GM21528 (cell line): ENCODE measurements around the gene TNFRSF1A.

Experiments
- ATAC-seq: cut with Tn5 transposase; IDR thresholded peaks from one replicate; pipeline ENCODE4 v1.9.1; 2021; ENCODE audit warnings: mild to moderate bottlenecking, moderate library complexity; ENCODE audit not compliant: unreplicated experiment, low FRiP score

Gene TNFRSF1A

DNA sequence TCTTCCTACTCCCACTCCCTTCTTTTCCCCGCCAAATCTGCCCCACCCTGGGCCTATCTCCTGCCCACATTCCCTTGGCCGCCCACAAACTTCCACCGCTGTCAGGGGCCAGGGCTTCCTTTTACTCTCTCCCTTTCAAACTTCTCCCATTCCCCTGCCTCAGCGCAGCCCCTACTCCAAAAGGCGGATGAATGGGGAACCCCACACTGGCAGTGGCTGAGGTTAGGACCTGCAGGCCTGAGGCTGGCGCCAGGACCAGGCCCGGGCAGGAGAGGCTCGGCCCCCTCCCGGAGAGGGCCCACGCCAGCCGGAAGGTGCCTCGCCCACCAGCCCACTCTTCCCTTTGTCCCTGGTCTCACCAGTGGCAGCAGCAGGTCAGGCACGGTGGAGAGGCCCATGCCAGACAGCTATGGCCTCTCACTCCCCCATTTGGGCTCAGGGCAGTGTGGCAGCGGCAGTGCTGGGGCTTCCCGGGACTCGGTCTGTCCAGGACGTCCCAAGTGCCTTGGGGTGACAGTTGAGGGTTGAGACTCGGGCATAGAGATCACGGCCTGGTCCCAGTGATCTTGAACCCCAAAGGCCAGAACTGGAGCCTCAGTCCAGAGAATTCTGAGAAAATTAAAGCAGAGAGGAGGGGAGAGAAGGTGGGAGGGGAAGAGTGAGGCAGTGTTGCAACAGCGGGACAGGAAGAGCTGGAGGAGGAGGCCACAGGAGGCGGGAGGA, at the start of gene TNFRSF1A:
TSS of gene TNFRSF1A (minus strand) at position 660 of the 723 bp plus-strand sequence. CDS start at position 398, 262 bp downstream.
- no peak for ATAC-seq

DNA sequence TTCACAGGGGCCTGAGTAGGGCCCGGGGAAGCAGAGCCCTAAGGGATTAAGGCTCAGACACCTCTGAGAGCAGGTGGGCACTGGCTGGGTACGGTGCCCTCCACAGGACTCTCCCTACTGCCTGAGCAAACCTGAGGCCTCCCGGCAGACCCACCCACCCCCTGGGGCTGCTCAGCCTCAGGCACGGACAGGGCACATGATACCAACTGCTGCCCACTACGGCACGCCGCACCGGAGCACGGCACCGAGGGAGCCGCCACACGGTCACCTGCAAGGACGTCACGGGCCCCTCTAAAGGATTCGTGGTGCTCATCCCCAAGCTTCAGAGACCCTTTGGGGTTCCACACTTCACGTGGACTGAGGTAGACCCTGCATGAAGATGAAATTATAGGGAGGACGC, 49.1 kb upstream of the TNFRSF1A start:
- ATAC-seq, result no peak

DNA sequence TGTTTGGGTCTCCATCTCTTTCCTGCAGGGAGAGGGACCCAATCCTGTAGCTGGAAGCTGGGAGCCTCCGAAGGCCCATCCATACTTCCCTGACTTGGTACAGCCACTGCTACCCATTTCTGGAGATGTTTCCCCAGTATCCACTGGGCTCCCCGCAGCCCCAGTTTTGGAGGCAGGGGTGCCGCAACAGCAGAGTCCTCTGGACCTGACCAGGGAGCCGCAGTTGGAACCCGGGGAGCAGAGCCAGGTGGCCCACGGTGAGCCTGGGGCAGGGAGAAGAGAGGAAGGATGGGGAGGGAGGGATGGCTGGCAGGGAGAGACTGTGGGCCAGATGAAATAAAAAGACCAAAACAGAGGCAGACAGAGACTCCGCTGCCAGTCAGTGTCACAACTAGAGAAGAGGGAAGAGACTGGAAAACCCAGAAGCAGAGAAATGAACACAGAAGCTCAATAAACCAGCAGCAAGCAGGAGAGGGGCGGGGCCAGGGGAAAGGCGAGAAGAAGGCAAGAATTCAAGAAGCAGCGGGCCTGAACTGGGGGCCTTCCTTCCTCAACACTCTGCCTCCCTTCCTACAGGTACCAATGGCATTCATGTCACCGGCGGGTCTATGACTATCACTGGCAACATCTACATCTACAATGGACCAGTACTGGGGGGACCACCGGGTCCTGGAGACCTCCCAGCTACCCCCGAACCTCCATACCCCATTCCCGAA, 48.4 kb upstream of the TNFRSF1A start:
- no peak for ATAC-seq

DNA sequence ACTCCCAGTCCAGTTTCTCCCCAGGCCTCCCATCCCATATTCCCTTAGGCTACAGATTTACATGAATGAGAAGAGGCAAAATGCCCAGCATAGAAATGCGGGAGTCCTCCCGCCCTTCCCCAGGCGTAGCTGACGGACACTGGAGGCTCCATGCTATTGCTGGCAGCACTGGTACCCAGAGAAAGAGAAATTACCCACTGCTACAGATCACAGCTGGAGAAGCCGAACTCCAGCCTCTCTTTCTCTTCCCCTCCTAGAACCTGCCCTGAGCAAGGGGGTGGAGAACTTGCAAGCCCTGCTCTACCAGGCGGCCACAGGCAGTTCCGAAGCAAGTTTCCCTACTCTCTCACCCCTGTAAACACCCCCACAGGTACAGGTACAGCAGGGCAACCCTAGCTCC, 45.7 kb upstream of the TNFRSF1A start:
- no peak for ATAC-seq

DNA sequence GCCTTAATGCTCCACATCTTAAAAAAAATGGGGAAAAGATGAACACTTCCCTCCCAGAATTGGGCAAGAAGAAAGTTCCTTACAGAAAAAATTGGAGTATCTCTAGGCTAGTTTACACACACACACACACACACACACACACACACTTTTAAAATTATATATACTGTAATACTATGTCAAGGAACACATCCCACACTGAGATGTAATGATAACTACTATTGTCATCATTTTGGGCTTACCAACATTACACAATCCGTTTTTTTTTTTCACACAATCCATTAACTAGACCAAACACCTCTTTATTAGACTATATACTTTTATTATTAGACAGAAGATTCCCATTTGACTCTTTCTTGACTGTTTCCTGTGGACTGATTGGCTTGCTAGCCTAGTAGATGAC, 44.6 kb upstream of the TNFRSF1A start:
- ATAC-seq, result no peak

DNA sequence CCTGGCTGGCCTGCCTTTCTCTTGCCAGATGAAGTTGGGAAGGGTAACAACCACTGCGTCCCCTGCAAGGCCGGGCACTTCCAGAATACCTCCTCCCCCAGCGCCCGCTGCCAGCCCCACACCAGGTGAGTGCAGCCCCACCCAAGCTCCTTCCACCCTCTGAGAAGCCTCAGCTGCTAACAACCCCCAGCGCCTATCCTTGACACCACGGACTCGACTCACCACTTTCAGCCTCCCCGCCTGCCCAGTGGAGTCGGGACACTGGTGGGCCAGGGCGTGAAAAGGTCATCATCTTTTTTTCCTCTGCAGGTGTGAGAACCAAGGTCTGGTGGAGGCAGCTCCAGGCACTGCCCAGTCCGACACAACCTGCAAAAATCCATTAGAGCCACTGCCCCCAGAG, 44.2 kb upstream of the TNFRSF1A start:
- no peak for ATAC-seq

DNA sequence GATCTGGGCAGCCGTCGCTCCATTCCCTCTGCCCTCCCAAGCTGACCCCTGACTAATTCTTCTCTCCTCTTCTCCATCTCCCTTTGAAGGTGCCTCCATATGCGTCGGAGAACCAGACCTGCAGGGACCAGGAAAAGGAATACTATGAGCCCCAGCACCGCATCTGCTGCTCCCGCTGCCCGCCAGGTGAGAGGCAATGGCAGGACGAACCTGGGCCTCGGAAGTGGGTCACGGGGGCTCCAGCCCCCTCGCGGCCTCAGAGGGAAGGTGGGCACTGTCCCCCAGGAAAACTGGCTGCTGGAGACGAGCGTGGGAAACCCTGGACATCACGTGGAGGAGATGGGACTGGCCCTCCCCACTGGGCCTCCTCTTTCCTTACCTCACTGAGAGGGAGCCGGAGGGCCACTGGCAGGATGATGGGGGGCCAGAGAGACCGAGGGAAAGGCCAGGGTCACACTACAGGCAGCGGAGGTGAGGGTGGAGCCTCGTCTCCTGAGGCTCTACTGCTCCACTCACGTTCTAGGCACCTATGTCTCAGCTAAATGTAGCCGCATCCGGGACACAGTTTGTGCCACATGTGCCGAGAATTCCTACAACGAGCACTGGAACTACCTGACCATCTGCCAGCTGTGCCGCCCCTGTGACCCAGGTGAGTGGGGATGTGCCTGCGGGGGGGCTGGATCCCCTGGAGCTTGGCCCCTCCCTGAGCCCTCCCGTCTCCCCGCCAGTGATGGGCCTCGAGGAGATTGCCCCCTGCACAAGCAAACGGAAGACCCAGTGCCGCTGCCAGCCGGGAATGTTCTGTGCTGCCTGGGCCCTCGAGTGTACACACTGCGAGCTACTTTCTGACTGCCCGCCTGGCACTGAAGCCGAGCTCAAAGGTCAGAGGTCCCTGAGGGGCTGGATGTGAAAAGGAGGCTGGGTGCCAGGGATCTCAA, 42.9 kb upstream of the TNFRSF1A start:
- no peak for ATAC-seq

DNA sequence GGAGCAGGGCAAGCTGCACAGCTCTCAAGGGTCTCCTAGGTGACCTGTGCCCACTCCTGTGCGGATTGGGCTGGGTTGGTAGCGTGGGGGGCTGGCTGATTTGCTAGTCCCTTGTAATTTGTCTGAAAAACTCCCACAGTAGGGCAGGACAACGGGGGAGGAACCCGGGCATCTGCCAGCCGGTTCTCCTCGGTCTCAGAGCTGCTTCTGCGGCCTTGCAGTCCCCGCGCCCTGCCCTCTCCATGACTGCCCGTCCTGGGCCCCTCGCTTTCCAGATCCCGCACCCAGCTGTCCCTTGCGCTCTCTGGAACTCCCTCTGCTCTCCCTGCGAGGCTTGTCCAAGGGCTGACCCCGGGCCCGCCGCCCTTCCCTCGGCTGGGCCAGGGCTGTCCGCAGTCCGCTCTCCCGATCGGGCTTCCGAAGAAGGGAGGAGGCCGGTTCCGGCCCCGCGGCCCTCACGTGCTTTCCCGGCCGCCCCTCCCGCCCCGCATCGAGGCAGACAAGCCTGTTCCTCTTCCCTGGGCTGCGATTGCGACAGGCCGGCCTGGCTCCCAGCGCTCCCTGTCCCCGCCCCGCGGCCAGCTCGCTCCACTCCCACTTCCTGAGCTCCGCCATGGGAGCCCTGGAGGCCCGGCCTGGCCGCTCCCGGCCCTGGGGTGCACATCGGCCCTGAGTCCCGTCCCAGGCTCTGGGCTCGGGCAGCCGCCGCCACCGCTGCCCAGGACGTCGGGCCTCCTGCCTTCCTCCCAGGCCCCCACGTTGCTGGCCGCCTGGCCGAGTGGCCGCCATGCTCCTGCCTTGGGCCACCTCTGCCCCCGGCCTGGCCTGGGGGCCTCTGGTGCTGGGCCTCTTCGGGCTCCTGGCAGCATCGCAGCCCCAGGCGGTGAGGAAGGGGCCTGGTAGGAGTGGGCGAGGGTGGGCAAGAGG, 42.0 kb upstream of the TNFRSF1A start, which contains the start of gene LTBR:
TSS of gene LTBR (plus strand) at position 591 of the 927 bp plus-strand sequence. CDS start at position 788, 197 bp downstream.
- no peak for ATAC-seq

DNA sequence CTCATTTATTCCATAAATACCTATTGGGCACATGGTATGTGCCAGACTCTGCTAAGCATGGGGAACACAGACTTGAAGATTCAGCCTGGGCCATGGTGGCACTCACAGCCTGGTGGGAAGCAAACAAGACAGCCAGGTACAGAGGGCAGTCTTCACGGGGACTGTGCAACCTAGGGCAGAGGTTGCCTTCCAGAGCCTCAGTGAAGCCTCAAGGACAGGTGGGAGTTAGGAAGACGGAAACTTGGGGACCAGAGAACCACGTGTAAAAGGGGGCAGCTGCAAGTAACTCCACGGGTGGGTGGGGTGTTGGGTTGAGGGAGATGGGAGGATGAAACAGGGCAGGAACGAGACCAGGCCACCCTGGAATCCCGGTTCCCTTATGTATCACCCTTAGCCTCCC, 41.1 kb upstream of the TNFRSF1A start:
- no peak for ATAC-seq

DNA sequence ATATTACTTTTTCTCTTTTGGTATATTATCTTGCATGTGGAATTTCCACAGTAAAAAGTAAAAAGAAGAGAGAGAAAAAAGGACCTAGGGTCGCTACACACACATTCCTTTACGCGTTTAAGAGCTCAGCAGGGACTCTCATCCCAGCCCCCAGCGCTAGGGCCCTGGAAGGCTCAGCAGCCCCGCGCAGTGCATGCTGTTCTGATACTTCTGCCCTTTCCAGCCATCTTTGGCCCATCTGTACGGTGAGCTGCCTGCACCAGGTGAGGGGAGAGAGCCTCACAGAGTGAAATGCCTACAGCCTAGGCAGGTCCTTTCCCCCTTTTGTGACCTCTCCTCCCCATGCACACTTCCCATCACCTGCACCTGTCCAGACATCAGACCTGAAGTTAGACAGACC, 40.5 kb upstream of the TNFRSF1A start:
- no peak for ATAC-seq

DNA sequence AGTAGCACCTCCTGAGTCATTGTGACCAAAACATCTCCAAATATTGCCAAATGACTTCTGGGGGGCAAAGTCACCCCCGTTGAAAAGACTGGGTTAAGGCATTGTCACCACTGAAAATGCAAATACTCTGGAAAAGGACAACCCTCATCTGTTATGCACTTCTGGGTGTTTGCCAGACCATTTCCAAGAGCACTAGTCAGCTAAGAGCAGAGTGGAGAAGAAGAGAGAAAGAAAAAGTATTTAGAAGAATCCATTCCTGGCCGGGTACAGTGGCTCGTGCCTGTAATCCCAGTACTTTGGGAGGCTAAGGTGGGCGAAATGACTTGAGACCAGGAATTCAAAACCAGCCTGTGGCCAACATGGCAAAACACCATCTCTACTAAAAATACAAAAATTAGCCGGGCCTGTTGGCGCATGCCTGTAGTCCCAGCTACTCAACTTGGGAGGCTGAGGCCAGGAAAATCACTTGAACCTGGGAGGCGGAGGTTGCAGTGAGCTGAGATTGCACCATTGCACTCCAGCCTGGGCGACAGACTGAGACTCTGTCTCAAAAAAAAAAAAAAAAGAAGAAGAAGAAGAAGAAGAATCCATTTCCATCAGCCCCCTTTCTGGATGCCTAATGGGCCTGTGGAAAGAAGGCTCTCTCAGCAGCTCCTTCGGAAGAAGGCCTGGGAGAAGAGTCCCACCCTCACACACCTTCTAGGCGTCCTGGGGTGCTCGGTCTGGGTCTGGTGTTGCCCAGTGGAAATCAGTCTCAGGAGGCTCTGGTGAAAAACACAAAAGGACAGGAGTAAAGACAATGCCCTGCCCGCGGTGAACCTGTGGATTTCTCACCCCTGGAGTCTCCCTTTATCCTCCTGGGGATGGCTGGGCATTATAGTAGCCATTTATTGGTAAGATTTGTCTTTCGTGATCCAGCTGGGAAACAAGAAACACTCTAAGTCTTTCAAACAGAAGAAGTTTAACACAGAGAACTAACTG, 38.6 kb upstream of the TNFRSF1A start:
- ATAC-seq, result no peak

DNA sequence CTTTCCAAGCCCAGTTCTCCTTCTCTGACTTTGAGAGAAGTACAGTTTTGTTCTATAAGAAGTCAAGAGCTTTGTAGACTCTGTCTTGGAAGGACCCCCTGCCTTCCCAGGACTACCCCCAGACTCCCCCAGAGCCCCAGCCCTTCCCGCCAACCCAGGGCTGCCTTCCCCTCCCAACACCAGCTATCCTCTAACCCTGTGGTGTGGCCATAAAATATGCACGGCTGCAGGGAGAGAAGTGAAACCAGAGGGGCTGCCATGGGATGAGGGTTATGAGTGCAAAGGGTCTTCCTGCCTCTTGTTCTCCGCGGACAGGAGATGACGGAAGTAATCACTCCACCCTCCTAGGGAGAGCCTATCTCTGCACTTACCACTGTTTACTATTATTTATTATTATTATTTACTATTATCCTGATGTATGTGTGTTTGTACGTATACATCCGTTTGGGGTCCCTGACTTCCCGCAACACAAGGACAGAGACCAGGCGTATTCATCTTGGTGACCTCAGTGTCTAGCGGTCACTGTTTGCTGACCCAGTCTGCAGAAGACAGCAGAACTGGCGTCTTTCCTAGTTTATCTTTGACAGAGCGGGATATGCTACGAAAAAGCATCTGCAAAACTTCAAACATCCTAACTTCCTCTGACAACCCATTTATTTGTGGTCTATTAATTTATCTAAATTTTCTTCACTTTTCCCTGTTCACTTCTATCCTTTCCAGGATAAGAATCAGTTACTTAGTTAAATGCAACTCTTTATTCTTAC, 37.0 kb upstream of the TNFRSF1A start:
- no peak for ATAC-seq

DNA sequence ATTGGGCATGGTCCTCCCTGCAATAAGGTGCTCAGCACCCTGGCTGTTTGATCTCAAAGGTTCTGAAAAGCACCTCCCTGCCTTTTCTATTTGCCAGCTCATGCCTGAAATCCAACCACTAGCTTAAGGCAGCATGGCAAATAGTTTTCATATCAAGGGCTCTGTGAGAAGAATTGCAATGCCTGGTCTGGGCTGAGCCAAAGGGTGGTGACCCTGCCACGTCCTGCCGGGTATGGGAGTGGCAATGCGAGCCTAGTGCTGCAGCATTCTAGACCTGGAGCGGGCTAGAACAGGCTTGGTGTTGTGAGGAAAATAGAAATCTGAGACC, 35.8 kb upstream of the TNFRSF1A start:
- no peak for ATAC-seq

DNA sequence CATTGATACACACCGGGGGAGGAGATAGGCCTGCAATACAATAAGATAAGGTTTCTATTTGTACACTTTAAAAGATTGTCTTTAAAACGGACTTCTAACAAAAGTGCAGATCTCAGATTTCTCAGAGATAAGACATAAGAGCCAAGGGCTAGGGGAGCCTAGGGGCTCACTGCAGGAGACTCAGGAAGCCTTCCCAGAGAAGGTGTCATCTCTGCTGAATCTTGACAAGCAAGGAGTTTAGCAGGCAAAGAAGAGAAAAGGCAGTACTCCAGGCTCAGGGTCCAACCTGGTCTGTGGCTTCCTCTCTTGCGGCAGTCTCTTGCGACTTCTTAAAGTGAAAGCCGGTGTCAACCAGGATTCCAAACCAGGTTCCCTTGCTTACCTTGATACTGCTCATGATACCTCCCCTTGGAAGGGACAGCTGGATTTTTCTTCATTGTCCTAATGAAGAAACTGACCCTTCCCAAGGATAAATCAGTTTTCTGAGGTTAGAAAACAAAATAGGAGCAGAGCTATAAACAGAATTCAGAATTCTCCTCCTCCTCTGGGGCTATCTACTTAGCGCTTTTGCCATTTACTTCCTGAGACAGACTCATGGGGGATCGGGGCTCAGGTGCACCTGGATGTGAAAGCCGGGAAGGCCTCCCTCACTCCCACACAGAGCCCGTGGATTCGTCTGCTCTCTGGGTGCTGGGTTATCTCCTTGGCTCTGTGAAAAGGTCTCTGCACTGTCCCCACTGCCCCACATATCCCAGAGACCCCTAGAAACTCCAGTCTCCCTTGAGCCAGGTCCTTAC, 35.2 kb upstream of the TNFRSF1A start:
- no peak for ATAC-seq

DNA sequence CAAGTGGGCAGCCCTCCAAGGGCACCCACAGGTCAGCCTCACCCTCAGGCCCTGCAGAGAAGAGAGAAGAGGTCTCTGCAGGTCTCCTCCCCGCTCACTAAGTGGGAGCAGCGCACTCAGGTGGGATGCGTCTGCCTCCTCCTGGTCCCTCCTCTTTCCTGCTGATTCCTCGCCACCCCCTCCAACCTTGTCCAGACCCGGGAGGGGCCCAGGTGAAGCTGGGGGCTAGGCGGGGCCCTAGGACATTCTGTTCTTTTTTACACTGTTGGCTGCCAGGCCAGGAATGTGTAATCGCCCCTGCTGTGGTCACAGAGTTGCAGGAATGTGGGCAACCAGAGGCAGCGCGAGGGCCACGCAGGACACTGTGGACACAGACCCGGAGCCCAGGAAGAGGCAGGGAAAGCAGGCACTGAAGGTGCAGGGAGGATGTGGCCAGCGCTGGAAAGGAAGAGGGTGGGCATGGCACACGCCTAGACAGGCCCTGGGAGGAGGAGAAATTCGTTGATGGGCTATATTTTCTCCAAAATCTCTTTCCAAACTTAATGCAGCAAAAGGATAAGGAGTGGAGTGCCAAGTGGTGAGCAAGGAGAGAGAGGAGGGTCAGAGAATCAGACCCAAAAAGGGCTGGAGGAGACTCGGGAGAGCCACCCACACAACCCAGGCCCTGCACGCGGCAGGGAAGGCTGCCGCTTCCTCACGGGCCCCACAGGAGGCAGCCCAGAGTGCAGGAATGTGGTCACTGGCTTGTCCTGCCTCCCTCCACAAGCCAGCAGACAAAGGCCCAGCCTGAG, 34.4 kb upstream of the TNFRSF1A start:
- no peak for ATAC-seq

DNA sequence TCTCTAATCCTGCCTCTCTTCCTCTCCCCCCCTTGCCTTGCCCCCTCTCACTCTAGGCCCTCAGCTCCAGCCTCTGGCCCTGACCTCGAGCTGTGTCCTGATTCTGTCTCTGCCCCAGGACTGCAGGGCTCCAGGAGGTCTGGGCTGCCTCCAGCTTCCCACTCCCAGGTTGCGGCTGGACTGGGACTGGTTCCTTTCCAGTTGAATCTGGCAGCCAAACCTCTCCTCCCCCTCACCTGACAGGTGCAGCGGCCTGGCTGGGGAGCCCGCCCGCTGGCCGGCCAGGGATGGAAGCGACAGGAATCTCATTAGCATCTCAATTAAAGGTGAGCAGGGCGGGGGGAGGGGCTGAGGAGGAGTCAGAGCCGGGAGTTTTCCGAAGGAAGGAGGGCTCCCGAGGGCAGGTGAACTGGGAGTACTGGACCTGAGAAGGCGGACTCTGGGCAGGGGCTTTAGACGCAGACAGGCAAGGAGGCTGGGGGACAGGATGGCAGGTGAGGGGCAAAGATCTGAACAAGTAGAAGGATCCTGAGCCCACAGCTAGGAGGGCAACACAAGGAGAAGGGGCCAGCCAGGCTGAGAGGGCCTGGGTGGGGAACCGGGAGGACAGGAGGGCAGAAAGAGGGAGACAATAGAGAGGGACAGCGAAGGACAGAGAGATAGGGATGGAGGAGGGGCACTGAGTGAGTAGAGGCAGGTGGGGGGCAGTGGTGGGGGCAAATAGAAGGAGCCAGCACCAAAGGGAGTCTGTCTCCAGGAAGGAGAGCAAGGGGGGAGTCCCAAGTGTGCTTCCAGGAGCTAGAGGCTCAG, 33.6 kb upstream of the TNFRSF1A start, which contains the start of gene SCNN1A:
TSS of gene SCNN1A (minus strand) at position 295 of the 810 bp plus-strand sequence. CDS start 780 bp downstream, outside the sequence.
- ATAC-seq, result no peak
